Natural killer cell (primary cell): ENCODE results near the gene MAP2K4. TPM values are rescaled to one million over a fixed set of nuclear protein-coding genes. Genes with fewer than 3 reads are reported as not detected.

Source experiments
- ATAC-seq, 3 donors: fragments of 150-1000 bp in 2 of 3; fragments of 200-7000 bp in 1 of 3; cut with Tn5 transposase; 1 replicate in 1 of 3; 2 replicates in 2 of 3; pipeline ENCODE4 v1.10.0; 2021; ENCODE audit warnings: mild to moderate bottlenecking in 2 of 3, moderate library complexity in 2 of 3
- DNase-seq, 2 donors: peaks; one replicate each; pipeline versions ENCODE4 v3.0.0 to v3.0.0-alpha.2; 2013 to 2021; ENCODE audit warnings: mixed read lengths in 1 of 2
- H3K27ac ChIP-seq: one replicate; pipeline ENCODE4 v1.5.1; 2013; ENCODE audit warnings: mild to moderate bottlenecking, low read length
- H3K27me3 ChIP-seq: one replicate; pipeline ENCODE4 v1.6.1; 2013; ENCODE audit warnings: low read length; ENCODE audit not compliant: control insufficient read depth, insufficient read depth
- H3K36me3 ChIP-seq: one replicate; pipeline ENCODE4 v1.6.1; 2013; ENCODE audit warnings: low read length; ENCODE audit not compliant: control insufficient read depth, insufficient read depth
- H3K4me1 ChIP-seq: one replicate; pipeline ENCODE4 v1.6.1; 2013; ENCODE audit warnings: low read length; ENCODE audit not compliant: control insufficient read depth, insufficient read depth
- H3K4me3 ChIP-seq: one replicate; pipeline ENCODE4 v1.5.1; 2013; ENCODE audit warnings: low read length
- H3K9me3 ChIP-seq: one replicate; pipeline ENCODE4 v1.6.1; 2013; ENCODE audit warnings: low read length; ENCODE audit not compliant: control insufficient read depth, insufficient read depth
- H3K27ac Mint-ChIP-seq, 2 donors: one replicate each; pipeline ENCODE4 v1.8.0; 2022; ENCODE audit warnings: mild to moderate bottlenecking in 2 of 2, mixed read lengths in 2 of 2, moderate library complexity in 1 of 2
- H3K27me3 Mint-ChIP-seq, 2 donors: one replicate each; pipeline ENCODE4 v1.8.0; 2022; ENCODE audit warnings: low read depth in 2 of 2, mixed read lengths in 2 of 2
- H3K36me3 Mint-ChIP-seq: one replicate; pipeline ENCODE4 v1.8.0; 2022; ENCODE audit warnings: mixed read lengths
- H3K4me1 Mint-ChIP-seq, 2 donors: one replicate each; pipeline ENCODE4 v1.8.0; 2022; ENCODE audit warnings: mixed read lengths in 2 of 2
- H3K4me3 Mint-ChIP-seq: one replicate; pipeline ENCODE4 v1.8.0; 2022; ENCODE audit warnings: mild to moderate bottlenecking, moderate library complexity, mixed read lengths
- H3K9me3 Mint-ChIP-seq, 2 donors: one replicate each; pipeline ENCODE4 v1.8.0; 2022; ENCODE audit warnings: mixed read lengths in 2 of 2
- CTCF ChIP-seq: fragments of 200-600 bp; IDR thresholded peaks from one replicate; pipeline ENCODE4 v1.8.0; 2022; ENCODE audit warnings: antibody characterized with exemption
- WGBS: methylation state at CpG from one replicate; pipeline ENCODE4 v1.1.7; 2013; ENCODE audit warnings: missing lambda C conversion rate; ENCODE audit not compliant: insufficient coverage; 5-methylcytosine and 5-hydroxymethylcytosine counted together
- intact Hi-C: fragments of 100-400 bp; cut with micrococcal nuclease; formaldehyde crosslinking; loops from one replicate; pipeline ENCODE4 v1.14.2; 2022
- total RNA-seq, 4 donors: library from RNA; stranded (reverse); fragments of 120-200 nt in 1 of 4; gene quantifications; one replicate each; pipeline versions ENCODE4 v1.2.3 to v1.2.4, GENCODE V29; 2013 to 2022

MAP2K4 gene
- total RNA-seq, 3 donors from 2014 or later (not counting 1 experiment from before 2014, with no cell fraction given), result 30.1 to 35.0 (median 33.7) TPM

- no peaks in the 10 kb centered on the region for H3K9me3 Mint-ChIP-seq
- H3K27me3 Mint-ChIP-seq, result no peaks in the 10 kb centered on the region
- peaks cover 45 to 51% of the 10 kb centered on the region in 2 donors for H3K4me1 Mint-ChIP-seq
- Histone ChIP-seq H3K36me3 (no peaks in the 10 kb centered on the region), H3K27me3 (no peaks in the 10 kb centered on the region), H3K9me3 (no peaks in the 10 kb centered on the region), H3K27ac (no peak overlapping the region), H3K4me3 (no peak overlapping the region), H3K4me1 (no peaks in the 10 kb centered on the region)
- intact Hi-C loops, result no loop called here
- no peak for TF ChIP-seq CTCF
- H3K36me3 Mint-ChIP-seq, result no peaks in the 10 kb centered on the region
- no CpG with 5 or more reads among the region's 1 CpG for WGBS
- no peak overlapping the region for H3K4me3 Mint-ChIP-seq
- H3K27ac Mint-ChIP-seq, result no peak overlapping the region
- DNase-seq (no peak), ATAC-seq (no peak)
Observed at GRCh38 chr17:12035673-12036072, 15.0 kb downstream of the MAP2K4 start.

GRCh38 chr17:12037970-12038369 lies 17.3 kb downstream of the MAP2K4 start:
- whole genome bisulfite sequencing, result 58% methylated on average over 2 of the region's 2 CpGs
- no peak for TF ChIP-seq CTCF

GRCh38 chr17:12040478-12040877 lies 19.8 kb downstream of the MAP2K4 start:
- Histone ChIP-seq H3K36me3 (no peaks in the 10 kb centered on the region), H3K27me3 (no peaks in the 10 kb centered on the region), H3K4me3 (no peak overlapping the region), H3K4me1 (no peaks in the 10 kb centered on the region), H3K27ac (no peak overlapping the region), H3K9me3 (no peaks in the 10 kb centered on the region)
- Mint-ChIP-seq H3K36me3 (no peaks in the 10 kb centered on the region), H3K4me1 (peaks cover 53 to 56% of the 10 kb centered on the region in 2 donors), H3K4me3 (no peak overlapping the region), H3K9me3 (no peaks in the 10 kb centered on the region), H3K27me3 (no peaks in the 10 kb centered on the region), H3K27ac (no peak overlapping the region)
- no peak for TF ChIP-seq CTCF
- no peak for DNase-seq
- intact Hi-C loops, result no loop called here
- 89% methylated on average over 3 of the region's 3 CpGs for WGBS
- no peak for ATAC-seq

More at GRCh38 chr17:12037970-12038369, 17.3 kb downstream of the MAP2K4 start:
- H3K27ac ChIP-seq, result no peak overlapping the region
- Mint-ChIP-seq H3K9me3 (no peaks in the 10 kb centered on the region), H3K27ac (no peak overlapping the region), H3K4me1 (peaks cover 48 to 53% of the 10 kb centered on the region in 2 donors), H3K36me3 (no peaks in the 10 kb centered on the region), H3K27me3 (no peaks in the 10 kb centered on the region), H3K4me3 (no peak overlapping the region)
- no peak overlapping the region for H3K4me3 ChIP-seq
- no peaks in the 10 kb centered on the region for H3K4me1 ChIP-seq
- DNase-seq (no peak), ATAC-seq (no peak)
- H3K36me3 ChIP-seq, result no peaks in the 10 kb centered on the region
- H3K9me3 ChIP-seq, result no peaks in the 10 kb centered on the region
- no peaks in the 10 kb centered on the region for H3K27me3 ChIP-seq
- intact Hi-C loops, result no loop called here

- Mint-ChIP-seq H3K4me1 (peaks cover 60 to 64% of the 10 kb centered on the region in 2 donors), H3K27me3 (no peaks in the 10 kb centered on the region), H3K9me3 (no peaks in the 10 kb centered on the region), H3K36me3 (no peaks in the 10 kb centered on the region), H3K4me3 (no peak overlapping the region), H3K27ac (no peak overlapping the region)
- Histone ChIP-seq H3K36me3 (no peaks in the 10 kb centered on the region), H3K27me3 (no peaks in the 10 kb centered on the region), H3K9me3 (no peaks in the 10 kb centered on the region), H3K4me3 (no peak overlapping the region), H3K27ac (no peak overlapping the region), H3K4me1 (no peaks in the 10 kb centered on the region)
- DNase-seq, result no peak
- intact Hi-C loops, result no loop called here
- TF ChIP-seq CTCF, result no peak
- ATAC-seq, result no peak
- 82% methylated on average over 3 of the region's 3 CpGs for WGBS
Observed at GRCh38 chr17:12041312-12041711, 20.6 kb downstream of the MAP2K4 start.
